Subcutaneous abdominal adipose tissue (tissue), 5 donors: ENCODE results near the gene MCC.
A peak's percentile ranks its signal among the peaks of the same experiment; 100 is the strongest.

Experiments
- H3K27ac ChIP-seq: one replicate; pipeline ENCODE4 v1.7.0; 2013; ENCODE audit warnings: low read depth, mild to moderate bottlenecking, inconsistent platforms, low read length, moderate library complexity
- H3K27me3 ChIP-seq, 5 donors: one replicate each; pipeline ENCODE4 v1.7.0; 2013; ENCODE audit warnings: low read length in 5 of 5, inconsistent platforms in 1 of 5; ENCODE audit not compliant: control insufficient read depth in 5 of 5, insufficient read depth in 4 of 5
- H3K36me3 ChIP-seq, 5 donors: one replicate each; pipeline ENCODE4 v1.7.0; 2013; ENCODE audit warnings: low read length in 5 of 5; ENCODE audit not compliant: control insufficient read depth in 5 of 5, insufficient read depth in 5 of 5
- H3K4me1 ChIP-seq, 5 donors: one replicate each; pipeline ENCODE4 v1.7.0; 2013; ENCODE audit warnings: low read length in 5 of 5, mild to moderate bottlenecking in 3 of 5, moderate library complexity in 1 of 5; ENCODE audit not compliant: control insufficient read depth in 5 of 5, insufficient read depth in 5 of 5
- H3K4me3 ChIP-seq, 5 donors: one replicate each; pipeline ENCODE4 v1.7.0; 2013; ENCODE audit warnings: low read length in 5 of 5, low read depth in 1 of 5
- H3K9ac ChIP-seq, 5 donors: one replicate each; pipeline ENCODE4 v1.7.0; 2013; ENCODE audit warnings: low read length in 5 of 5, mild to moderate bottlenecking in 4 of 5, moderate library complexity in 3 of 5
- H3K9me3 ChIP-seq, 5 donors: one replicate each; pipeline ENCODE4 v1.7.0; 2013; ENCODE audit warnings: low read length in 5 of 5; ENCODE audit not compliant: control insufficient read depth in 5 of 5
- donor health status: healthy.
- donor health status: healthy.
- donor health status: healthy.
- donor health status: healthy.
- donor health status: healthy.

The MCC gene

DNA sequence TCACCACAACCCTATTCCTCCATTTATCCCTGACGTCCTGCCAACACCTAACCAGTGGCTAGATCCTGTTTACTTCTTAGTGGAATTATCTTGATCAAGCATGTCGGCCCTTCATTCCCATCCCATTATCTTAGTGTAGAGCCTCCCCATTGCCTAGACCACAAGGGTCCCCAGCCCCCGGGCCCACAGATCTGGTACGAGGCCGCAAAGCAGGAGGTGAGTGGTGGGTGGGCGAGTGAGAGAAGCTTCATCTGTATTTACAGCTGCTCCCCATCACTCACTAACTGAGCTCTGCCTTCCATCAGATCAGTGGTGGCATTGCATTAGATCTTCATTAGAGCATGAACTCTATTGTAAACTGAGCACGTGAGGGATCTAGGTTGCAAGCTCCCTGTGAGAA lies 236.2 kb downstream of the MCC start:
- no peak overlapping the region for H3K9ac ChIP-seq
- H3K27ac ChIP-seq = peak overlapping the region; percentile 2
- H3K27me3 ChIP-seq = no peaks in the 10 kb centered on the region
- peaks cover 7 to 45% (median 38%) of the 10 kb centered on the region in 5 donors for H3K4me1 ChIP-seq
- H3K4me3 ChIP-seq = no peak overlapping the region
- no peaks in the 10 kb centered on the region for H3K36me3 ChIP-seq
- H3K9me3 ChIP-seq = no peaks in the 10 kb centered on the region

GRCh38 chr5:113250341-113250953 lies 237.8 kb downstream of the MCC start:
- no peaks in the 10 kb centered on the region for H3K36me3 ChIP-seq
- peak overlapping the region; percentile 56 for H3K27ac ChIP-seq
- peaks cover 7 to 46% (median 39%) of the 10 kb centered on the region in 5 donors for H3K4me1 ChIP-seq
- H3K27me3 ChIP-seq = no peaks in the 10 kb centered on the region
- H3K9me3 ChIP-seq = no peaks in the 10 kb centered on the region
- H3K4me3 ChIP-seq = peak overlapping the region in 1 of 5 donors; percentile 3
- H3K9ac ChIP-seq = no peak overlapping the region

- H3K27ac ChIP-seq = no peak overlapping the region
- H3K9ac ChIP-seq = no peak overlapping the region
- no peaks in the 10 kb centered on the region for H3K27me3 ChIP-seq
- H3K36me3 ChIP-seq = no peaks in the 10 kb centered on the region
- H3K4me1 ChIP-seq = peaks cover 7 to 44% (median 34%) of the 10 kb centered on the region in 5 donors
- no peaks in the 10 kb centered on the region for H3K9me3 ChIP-seq
- H3K4me3 ChIP-seq = no peak overlapping the region
These were observed 239.0 kb downstream of the MCC start for GRCh38 chr5:113249206-113249605.

- H3K4me3 ChIP-seq = peak overlapping the region; percentile 36 to 71 (median 58)
- no peaks in the 10 kb centered on the region for H3K36me3 ChIP-seq
- peak overlapping the region; percentile 88 for H3K27ac ChIP-seq
- H3K9ac ChIP-seq = peak overlapping the region in 4 of 5 donors; percentile 25 to 76 (median 58)
- H3K27me3 ChIP-seq = no peaks in the 10 kb centered on the region
- no peaks in the 10 kb centered on the region for H3K9me3 ChIP-seq
- peaks cover 7 to 41% (median 34%) of the 10 kb centered on the region in 5 donors for H3K4me1 ChIP-seq
These were observed 241.8 kb downstream of the MCC start for GRCh38 chr5:113246361-113246870.

DNA sequence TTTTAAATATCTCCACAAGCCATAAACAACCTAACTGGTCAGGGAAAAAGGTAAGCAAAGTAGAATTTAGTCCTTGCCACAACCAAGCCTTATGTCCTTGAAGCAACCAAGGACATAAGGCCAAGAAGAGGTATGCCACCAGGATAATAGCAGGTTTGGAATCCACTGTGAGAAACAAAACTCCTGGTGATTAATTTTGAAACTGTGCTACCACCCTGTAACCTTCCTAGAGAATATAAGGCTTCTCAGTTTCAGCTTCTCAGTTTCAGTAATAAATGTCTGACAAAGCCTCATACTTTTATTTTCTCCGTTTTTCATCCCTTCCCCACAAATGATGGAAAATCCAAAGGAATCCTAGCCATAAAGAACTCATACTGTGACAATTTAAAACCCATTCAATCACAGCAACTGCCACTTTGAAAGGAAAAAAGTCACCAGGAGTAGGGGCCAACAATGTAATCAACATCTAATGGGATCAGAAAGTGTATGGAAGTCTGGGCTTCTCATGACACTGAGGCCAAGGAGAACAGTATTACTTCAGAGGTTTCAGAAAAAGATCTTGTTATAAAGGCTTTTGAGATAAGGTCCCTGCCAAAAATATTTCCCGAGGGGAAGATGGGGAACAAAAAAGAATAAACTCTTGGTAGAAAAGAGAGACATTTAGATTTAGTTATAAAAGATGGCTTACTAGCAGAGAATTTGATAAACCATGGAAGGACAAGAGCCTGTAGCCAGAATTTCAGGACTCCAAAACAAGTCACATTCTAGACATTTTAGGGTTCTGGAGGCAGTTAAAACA lies 242.6 kb downstream of the MCC start:
- Histone ChIP-seq H3K4me3 (peak overlapping the region in 4 of 5 donors; percentile 36 to 71 (median 58)), H3K27me3 (no peaks in the 10 kb centered on the region), H3K27ac (peak overlapping the region; percentile 88), H3K4me1 (peaks cover 7 to 37% (median 30%) of the 10 kb centered on the region in 5 donors), H3K9ac (peak overlapping the region in 3 of 5 donors; percentile 1 to 76 (median 60)), H3K9me3 (no peaks in the 10 kb centered on the region), H3K36me3 (no peaks in the 10 kb centered on the region)

GRCh38 chr5:113244966-113245365 lies 243.3 kb downstream of the MCC start:
- H3K9me3 ChIP-seq = no peaks in the 10 kb centered on the region
- no peaks in the 10 kb centered on the region for H3K36me3 ChIP-seq
- peak overlapping the region; percentile 88 for H3K27ac ChIP-seq
- H3K4me3 ChIP-seq = no peak overlapping the region
- H3K27me3 ChIP-seq = no peaks in the 10 kb centered on the region
- peaks cover 2 to 30% (median 23%) of the 10 kb centered on the region in 5 donors for H3K4me1 ChIP-seq
- no peak overlapping the region for H3K9ac ChIP-seq

- Histone ChIP-seq H3K4me3 (no peak overlapping the region), H3K36me3 (no peaks in the 10 kb centered on the region), H3K9me3 (no peaks in the 10 kb centered on the region), H3K4me1 (peaks cover 0 to 32% (median 19%) of the 10 kb centered on the region in 5 donors), H3K27me3 (no peaks in the 10 kb centered on the region), H3K9ac (no peak overlapping the region), H3K27ac (no peak overlapping the region)
These were observed 244.9 kb downstream of the MCC start for GRCh38 chr5:113243349-113243664.

- Histone ChIP-seq H3K4me3 (no peak overlapping the region), H3K27me3 (no peaks in the 10 kb centered on the region), H3K9ac (no peak overlapping the region), H3K27ac (no peak overlapping the region), H3K9me3 (no peaks in the 10 kb centered on the region), H3K4me1 (peaks cover 0 to 38% (median 24%) of the 10 kb centered on the region in 5 donors), H3K36me3 (no peaks in the 10 kb centered on the region)
These were observed 245.5 kb downstream of the MCC start for GRCh38 chr5:113242481-113243348.

DNA sequence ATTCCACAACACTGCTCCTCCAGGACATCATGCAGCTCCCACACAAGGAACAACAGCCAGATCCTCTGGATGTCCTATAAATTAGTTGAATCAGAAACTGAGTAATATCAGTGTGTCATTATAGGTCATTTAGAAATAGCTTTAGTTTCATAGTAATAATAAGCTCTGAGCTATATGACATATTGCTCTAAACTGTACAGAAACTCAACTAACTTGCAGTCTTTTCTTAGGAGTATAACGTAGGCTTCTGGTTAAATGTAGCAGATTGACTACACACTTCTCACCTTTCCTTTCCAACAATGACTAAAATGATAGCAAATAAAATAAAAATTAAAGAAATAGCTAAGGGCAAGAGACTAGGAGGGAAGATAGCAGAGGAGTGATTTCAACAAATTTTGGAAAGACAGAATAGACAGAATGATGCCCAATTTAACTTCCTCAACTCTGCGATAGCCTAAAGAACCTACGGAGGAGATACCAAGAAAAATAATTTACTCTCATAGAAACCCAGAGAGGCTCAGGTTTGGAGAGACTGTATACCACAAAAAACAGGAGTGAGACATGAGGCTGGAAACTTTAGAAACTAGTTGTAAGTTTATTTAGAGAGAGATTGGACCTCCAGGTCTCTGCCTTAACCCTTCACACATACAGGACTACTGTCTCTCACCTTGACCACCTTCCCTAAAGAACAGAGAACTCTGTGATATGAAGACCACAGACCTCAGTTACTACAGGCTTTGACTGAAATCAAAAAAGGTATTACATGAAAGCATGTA lies 247.1 kb downstream of the MCC start:
- Histone ChIP-seq H3K9me3 (no peaks in the 10 kb centered on the region), H3K27me3 (no peaks in the 10 kb centered on the region), H3K27ac (no peak overlapping the region), H3K9ac (no peak overlapping the region), H3K4me1 (peaks cover 0 to 34% (median 15%) of the 10 kb centered on the region in 5 donors), H3K36me3 (no peaks in the 10 kb centered on the region), H3K4me3 (no peak overlapping the region)
